Activated CD8-positive, alpha-beta memory T cell treated with anti-CD3 and anti-CD28 coated beads, Interleukin-2, amount 10 ng/mL, durations not matched to agents 7 days and 5 days (primary cell): Measurements from ENCODE around the gene SH3PXD2B. TPM values are rescaled to one million over a fixed set of nuclear protein-coding genes. Genes with fewer than 3 reads are reported as not detected.
A peak's percentile ranks its signal among the peaks of the same experiment; 100 is the strongest.

ENCODE experiments used
- ATAC-seq: fragments of 150-1000 bp; cut with Tn5 transposase; one replicate; pipeline ENCODE4 v1.10.0; 2021; ENCODE audit warnings: moderate library complexity
- CTCF ChIA-PET: fragments of 350-600 bp; sonication (Branson Sonifier 250); formaldehyde crosslinking; loops from one replicate; lab custom pipeline; 2021; ENCODE audit warnings: antibody characterized with exemption; lab: Charles Lee
- DNase-seq: peaks from one replicate; pipeline ENCODE4 v3.0.0-alpha.2; 2020
- H3K27ac Mint-ChIP-seq: one replicate; pipeline ENCODE4 v1.8.0; 2021; ENCODE audit warnings: mild to moderate bottlenecking, mixed read lengths
- H3K27me3 Mint-ChIP-seq: one replicate; pipeline ENCODE4 v1.8.0; 2021; ENCODE audit warnings: mixed read lengths
- H3K36me3 Mint-ChIP-seq: one replicate; pipeline ENCODE4 v1.8.0; 2021; ENCODE audit warnings: mild to moderate bottlenecking, mixed read lengths
- H3K4me1 Mint-ChIP-seq: one replicate; pipeline ENCODE4 v1.8.0; 2021; ENCODE audit warnings: mixed read lengths
- H3K4me3 Mint-ChIP-seq: one replicate; pipeline ENCODE4 v1.8.0; 2021; ENCODE audit warnings: mild to moderate bottlenecking, moderate library complexity, mixed read lengths
- H3K9me3 Mint-ChIP-seq: one replicate; pipeline ENCODE4 v1.8.0; 2022; ENCODE audit warnings: low read depth, mixed read lengths
- total RNA-seq, 2 experiments: library from RNA; stranded (reverse); gene quantifications; one replicate each; pipeline ENCODE4 v1.2.3, GENCODE V29; 2021

Gene SH3PXD2B
- total RNA-seq, 2 experiments from 2014 or later = 0.06 to 0.12 TPM

- Mint-ChIP-seq H3K9me3 (no peaks in the 10 kb centered on the region), H3K4me1 (peaks cover 5% of the 10 kb centered on the region), H3K36me3 (no peaks in the 10 kb centered on the region), H3K27me3 (peaks cover 65% of the 10 kb centered on the region), H3K27ac (no peak overlapping the region), H3K4me3 (peak overlapping the region; percentile 64)
- CTCF ChIA-PET = no interaction called here
- ATAC-seq = no peak
- no peak for DNase-seq
Observed at GRCh38 chr5:172455087-172455381, 709 bp upstream of the SH3PXD2B start.

DNA sequence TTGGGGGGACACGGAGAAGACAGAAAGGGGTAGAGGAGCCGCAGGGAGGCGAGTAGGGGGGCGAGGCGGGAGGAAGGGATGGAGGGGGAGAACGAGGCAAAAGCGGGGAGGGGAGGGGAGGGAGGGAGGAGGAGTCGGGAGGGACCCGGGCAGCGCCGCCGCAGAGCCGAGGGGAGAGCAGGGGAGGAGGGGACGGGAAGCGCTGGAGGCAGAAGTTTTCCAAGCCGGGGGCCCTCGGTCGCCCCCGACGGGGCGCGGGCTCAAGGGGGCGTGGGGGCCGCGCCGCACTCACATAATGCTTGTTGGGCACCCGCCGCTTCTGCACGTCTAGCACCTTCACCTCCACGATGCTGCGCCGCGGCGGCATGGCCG is 353 bp downstream of the SH3PXD2B start:
- H3K36me3 Mint-ChIP-seq = no peaks in the 10 kb centered on the region
- H3K4me1 Mint-ChIP-seq = peaks cover 5% of the 10 kb centered on the region
- no peak overlapping the region for H3K4me3 Mint-ChIP-seq
- ATAC-seq (no peak), DNase-seq (no peak)
- peaks cover 67% of the 10 kb centered on the region for H3K27me3 Mint-ChIP-seq
- CTCF ChIA-PET = no interaction called here
- no peaks in the 10 kb centered on the region for H3K9me3 Mint-ChIP-seq
- H3K27ac Mint-ChIP-seq = no peak overlapping the region

- ATAC-seq (no peak), DNase-seq (no peak)
- peak overlapping the region; percentile 16 for H3K4me3 Mint-ChIP-seq
- no peaks in the 10 kb centered on the region for H3K9me3 Mint-ChIP-seq
- H3K27me3 Mint-ChIP-seq = peaks cover 70% of the 10 kb centered on the region
- H3K27ac Mint-ChIP-seq = no peak overlapping the region
- peaks cover 5% of the 10 kb centered on the region for H3K4me1 Mint-ChIP-seq
- CTCF ChIA-PET = interaction anchor here (1.2 kb wide), 1 partner anchor 10 kb away, joined by 3 read pairs; no protein-coding TSS in a partner anchor
- H3K36me3 Mint-ChIP-seq = no peaks in the 10 kb centered on the region
Observed at GRCh38 chr5:172453206-172453985, 929 bp downstream of the SH3PXD2B start.

GRCh38 chr5:172452398-172453205 is 1.7 kb downstream of the SH3PXD2B start:
- H3K4me3 Mint-ChIP-seq = no peak overlapping the region
- H3K27me3 Mint-ChIP-seq = peaks cover 68% of the 10 kb centered on the region
- H3K36me3 Mint-ChIP-seq = no peaks in the 10 kb centered on the region
- ATAC-seq = no peak
- CTCF ChIA-PET = interaction anchor here (1.1 to 3.9 kb wide), 5 partner anchors 8 to 29 kb away, joined by 3 to 23 read pairs (median 3); no protein-coding TSS in a partner anchor
- H3K4me1 Mint-ChIP-seq = peaks cover 5% of the 10 kb centered on the region
- H3K9me3 Mint-ChIP-seq = no peaks in the 10 kb centered on the region
- H3K27ac Mint-ChIP-seq = no peak overlapping the region
- DNase-seq = no peak

- DNase-seq (no peak), ATAC-seq (no peak)
- Mint-ChIP-seq H3K4me3 (no peak overlapping the region), H3K36me3 (no peaks in the 10 kb centered on the region), H3K4me1 (peaks cover 5% of the 10 kb centered on the region), H3K9me3 (no peaks in the 10 kb centered on the region), H3K27me3 (peaks cover 64% of the 10 kb centered on the region), H3K27ac (no peak overlapping the region)
- CTCF ChIA-PET = interaction anchor here (0.6 to 3.9 kb wide), 9 partner anchors 9 to 447 kb away, joined by 3 to 23 read pairs (median 4); no protein-coding TSS in a partner anchor
Observed at GRCh38 chr5:172451771-172452197, 2.5 kb downstream of the SH3PXD2B start.

GRCh38 chr5:172450861-172451695 is 3.2 kb downstream of the SH3PXD2B start:
- H3K9me3 Mint-ChIP-seq = no peaks in the 10 kb centered on the region
- CTCF ChIA-PET = interaction anchor here (0.6 to 3.9 kb wide), 12 partner anchors 9 to 446 kb away, joined by 3 to 23 read pairs (median 3); no protein-coding TSS in a partner anchor
- no peak overlapping the region for H3K4me3 Mint-ChIP-seq
- DNase-seq (peak; percentile 54), ATAC-seq (no peak)
- H3K27ac Mint-ChIP-seq = no peak overlapping the region
- no peaks in the 10 kb centered on the region for H3K36me3 Mint-ChIP-seq
- H3K4me1 Mint-ChIP-seq = peaks cover 5% of the 10 kb centered on the region
- peaks cover 66% of the 10 kb centered on the region for H3K27me3 Mint-ChIP-seq

- H3K27me3 Mint-ChIP-seq = peaks cover 63% of the 10 kb centered on the region
- no peak for ATAC-seq
- no peak overlapping the region for H3K27ac Mint-ChIP-seq
- no peaks in the 10 kb centered on the region for H3K9me3 Mint-ChIP-seq
- peaks cover 5% of the 10 kb centered on the region for H3K4me1 Mint-ChIP-seq
- no peaks in the 10 kb centered on the region for H3K36me3 Mint-ChIP-seq
- no peak overlapping the region for H3K4me3 Mint-ChIP-seq
- no peak for DNase-seq
- CTCF ChIA-PET = interaction anchor here (1.1 to 3.9 kb wide), 6 partner anchors 10 to 248 kb away, joined by 3 to 23 read pairs (median 4); no protein-coding TSS in a partner anchor
Observed at GRCh38 chr5:172450453-172450852, 3.9 kb downstream of the SH3PXD2B start.

DNA sequence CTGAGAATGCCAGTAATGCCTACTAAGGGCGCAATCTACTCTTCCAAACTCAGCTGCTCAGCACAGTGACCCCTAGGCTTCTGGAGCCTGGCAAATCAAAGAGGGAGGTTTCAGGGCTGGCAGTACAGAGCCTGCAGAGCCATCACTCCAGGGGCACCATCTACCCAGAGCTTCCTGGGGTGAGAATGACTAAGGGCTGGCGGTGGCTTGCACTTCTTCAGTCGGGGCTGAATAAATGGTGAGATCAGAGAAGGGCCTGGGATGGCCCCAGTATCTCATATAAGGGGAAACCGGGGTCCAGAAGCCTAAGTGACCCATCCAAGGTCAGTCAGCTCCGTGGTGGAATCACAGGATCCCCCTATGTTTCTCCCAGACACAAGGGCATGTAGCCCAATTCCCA is 5.3 kb downstream of the SH3PXD2B start:
- Mint-ChIP-seq H3K4me3 (no peak overlapping the region), H3K4me1 (peaks cover under 1% of the 10 kb centered on the region), H3K36me3 (no peaks in the 10 kb centered on the region), H3K27ac (no peak overlapping the region), H3K27me3 (peaks cover 68% of the 10 kb centered on the region), H3K9me3 (no peaks in the 10 kb centered on the region)
- DNase-seq (no peak), ATAC-seq (no peak)
- CTCF ChIA-PET = interaction anchor here (3.9 kb wide), 1 partner anchor 12 kb away, joined by 23 read pairs; no protein-coding TSS in a partner anchor

DNA sequence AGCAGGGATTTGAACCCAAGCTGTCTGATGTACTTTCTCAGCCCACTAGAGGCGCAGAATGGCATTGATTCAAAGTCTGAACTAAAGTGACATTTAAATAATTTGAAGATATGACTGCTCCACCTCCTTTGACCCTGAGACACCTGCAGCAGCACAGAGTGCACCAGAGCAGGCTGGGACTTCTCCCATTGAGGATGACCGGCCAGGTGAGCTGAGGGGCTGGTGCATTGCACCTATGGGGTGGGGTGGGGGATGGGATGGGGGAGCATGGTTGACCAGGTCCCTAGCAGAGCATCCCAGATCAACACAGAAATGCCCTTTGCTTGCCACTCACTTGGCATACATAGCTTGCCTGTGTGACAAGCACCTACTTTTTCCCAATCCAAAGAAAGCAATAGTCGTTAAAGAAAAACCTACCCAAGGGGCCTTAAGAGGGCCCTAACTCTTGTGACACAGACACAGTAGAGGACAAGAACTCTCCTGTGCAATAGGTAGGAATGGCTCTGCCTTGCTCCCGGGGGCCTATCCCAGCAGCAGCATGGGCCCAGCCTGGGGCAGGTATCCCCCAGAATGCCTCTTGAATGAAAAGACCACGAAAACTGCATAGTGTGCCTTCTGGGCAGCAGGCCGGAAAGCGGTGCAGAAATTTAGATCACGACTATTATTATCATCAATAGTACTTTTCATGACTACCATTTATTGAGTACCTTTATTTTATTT is 6.5 kb downstream of the SH3PXD2B start:
- CTCF ChIA-PET = no interaction called here
- H3K27ac Mint-ChIP-seq = no peak overlapping the region
- no peaks in the 10 kb centered on the region for H3K36me3 Mint-ChIP-seq
- peaks cover 10% of the 10 kb centered on the region for H3K4me1 Mint-ChIP-seq
- H3K4me3 Mint-ChIP-seq = no peak overlapping the region
- H3K27me3 Mint-ChIP-seq = peaks cover 69% of the 10 kb centered on the region
- no peak for DNase-seq
- no peak for ATAC-seq
- no peaks in the 10 kb centered on the region for H3K9me3 Mint-ChIP-seq

GRCh38 chr5:172446336-172447051 is 7.8 kb downstream of the SH3PXD2B start:
- DNase-seq (no peak), ATAC-seq (no peak)
- peaks cover 60% of the 10 kb centered on the region for H3K27me3 Mint-ChIP-seq
- H3K4me1 Mint-ChIP-seq = peaks cover 10% of the 10 kb centered on the region
- H3K9me3 Mint-ChIP-seq = no peaks in the 10 kb centered on the region
- H3K36me3 Mint-ChIP-seq = no peaks in the 10 kb centered on the region
- H3K4me3 Mint-ChIP-seq = no peak overlapping the region
- H3K27ac Mint-ChIP-seq = no peak overlapping the region
- CTCF ChIA-PET = no interaction called here

- no peak overlapping the region for H3K4me3 Mint-ChIP-seq
- CTCF ChIA-PET = no interaction called here
- H3K27ac Mint-ChIP-seq = no peak overlapping the region
- H3K4me1 Mint-ChIP-seq = peaks cover 10% of the 10 kb centered on the region
- ATAC-seq (no peak), DNase-seq (no peak)
- H3K9me3 Mint-ChIP-seq = no peaks in the 10 kb centered on the region
- H3K36me3 Mint-ChIP-seq = no peaks in the 10 kb centered on the region
- peaks cover 56% of the 10 kb centered on the region for H3K27me3 Mint-ChIP-seq
Observed at GRCh38 chr5:172445866-172446265, 8.5 kb downstream of the SH3PXD2B start.
